ENCODE results near the gene PRR15.

The PRR15 gene

DNA sequence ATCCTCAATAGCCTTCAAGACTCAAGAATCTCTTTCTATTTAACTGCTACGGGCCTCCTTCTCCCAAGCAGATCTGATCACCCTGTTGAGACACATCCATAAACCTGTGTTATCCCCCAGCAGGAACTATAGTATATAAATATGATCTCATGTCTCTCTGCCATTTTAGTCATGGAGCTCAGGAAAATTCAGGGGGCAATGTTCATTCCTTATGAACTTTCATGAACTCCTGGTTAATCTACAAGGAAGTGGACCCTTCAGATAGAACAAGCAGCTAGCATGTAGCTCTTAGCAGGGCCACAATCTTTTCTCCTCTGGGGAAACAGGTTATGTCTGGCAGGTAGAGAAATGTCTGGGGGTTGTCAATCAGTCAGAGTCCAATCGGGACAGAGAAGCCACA, 8.9 kb downstream of the PRR15 start:
- no peak for DNase-seq

- no peak for DNase-seq
Observed at GRCh38 chr7:29573567-29573966, 9.9 kb downstream of the PRR15 start.

GRCh38 chr7:29574659-29575058, 11.0 kb downstream of the PRR15 start:
- no peak for DNase-seq

DNA sequence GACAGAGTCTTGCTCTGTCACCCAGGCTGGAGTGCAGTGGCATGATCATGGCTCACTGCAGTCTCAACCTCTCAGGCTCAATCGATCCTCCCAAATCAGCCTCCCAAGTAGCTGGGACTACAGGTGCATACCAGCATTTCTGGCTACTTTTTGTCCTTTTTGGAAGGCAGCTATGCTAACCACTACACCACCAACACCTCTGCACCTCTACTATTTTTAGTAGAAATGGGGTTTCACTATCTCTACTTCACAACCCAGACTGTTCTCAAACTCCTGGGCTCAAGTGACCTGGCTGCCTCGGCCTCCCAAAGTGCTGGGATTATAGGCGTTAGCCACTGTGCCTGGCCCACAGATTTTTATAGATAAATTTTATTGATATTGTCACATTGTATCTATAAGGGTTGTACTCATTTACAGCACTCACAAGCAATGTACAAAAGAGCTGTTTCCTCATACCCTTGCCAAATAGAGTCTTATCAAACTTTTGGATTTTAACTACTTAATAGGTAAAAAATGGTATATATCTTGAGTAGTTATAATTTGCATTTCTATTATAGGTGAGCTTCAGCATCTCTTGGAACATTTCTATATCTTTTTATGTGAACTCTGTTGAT, 23.7 kb downstream of the PRR15 start:
- DNase-seq, result no peak

GRCh38 chr7:29588212-29588611, 24.6 kb downstream of the PRR15 start:
- DNase-seq, result no peak

DNA sequence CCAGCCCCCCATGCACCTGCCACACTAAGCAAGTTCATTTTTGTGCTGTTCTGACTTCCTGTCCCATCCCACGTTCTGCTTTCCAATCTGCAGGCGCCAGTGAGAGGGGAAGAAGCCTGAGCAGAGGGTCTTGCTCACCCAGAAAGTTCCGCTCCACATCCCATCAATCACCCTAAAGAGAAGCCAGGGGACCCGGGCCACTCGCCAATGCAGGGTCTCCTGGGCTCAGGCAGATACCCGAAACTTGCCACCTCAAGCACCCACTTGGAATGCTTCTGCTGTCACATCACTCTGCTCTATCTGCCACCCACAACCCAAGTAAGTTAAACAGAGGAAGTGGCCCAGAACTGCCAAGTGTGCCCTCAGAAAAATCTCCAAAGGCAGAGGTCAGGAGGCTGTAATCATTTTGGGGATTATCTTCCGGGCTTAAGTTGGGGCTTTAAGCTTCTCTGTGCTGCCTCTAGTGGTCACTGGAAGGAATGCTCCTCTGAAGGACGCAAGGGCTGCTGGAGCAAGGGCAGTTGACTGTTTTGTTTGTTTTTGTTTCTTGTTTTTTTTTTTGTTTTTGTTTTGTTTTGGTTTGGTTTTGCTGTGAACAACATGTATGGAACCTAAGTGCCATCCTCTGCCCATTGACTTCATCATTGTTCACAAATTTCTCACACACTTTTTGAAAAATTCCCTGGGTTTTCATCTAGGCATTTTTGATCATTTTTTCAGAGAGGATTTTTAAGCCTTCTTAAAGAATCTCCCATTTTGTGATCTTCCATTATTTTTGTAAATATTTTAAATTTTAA, 25.5 kb downstream of the PRR15 start:
- DNase-seq, result no peak

DNA sequence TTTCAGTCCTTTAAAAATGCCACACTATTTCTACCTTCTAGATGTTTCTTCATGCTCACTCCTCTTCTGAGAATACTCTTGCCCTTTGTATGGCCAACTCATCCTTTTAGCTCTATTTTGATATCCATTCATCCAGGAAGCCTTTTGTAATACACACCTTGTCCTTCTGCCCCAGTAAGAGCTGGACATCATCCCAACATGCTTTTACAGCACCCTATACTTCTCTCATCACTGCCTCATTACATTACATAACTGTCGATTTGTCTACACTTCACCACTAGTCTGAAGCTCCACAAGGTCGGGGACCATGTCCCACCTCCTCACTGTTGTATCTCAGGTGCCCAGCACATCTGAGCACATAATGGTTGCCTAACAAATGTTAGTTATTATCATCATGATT, 29.2 kb downstream of the PRR15 start:
- DNase-seq, result no peak

- no peak for DNase-seq
Observed at GRCh38 chr7:29593459-29593858, 29.8 kb downstream of the PRR15 start.

- DNase-seq, result no peak
Observed at GRCh38 chr7:29596593-29597178, 33.1 kb downstream of the PRR15 start.

DNA sequence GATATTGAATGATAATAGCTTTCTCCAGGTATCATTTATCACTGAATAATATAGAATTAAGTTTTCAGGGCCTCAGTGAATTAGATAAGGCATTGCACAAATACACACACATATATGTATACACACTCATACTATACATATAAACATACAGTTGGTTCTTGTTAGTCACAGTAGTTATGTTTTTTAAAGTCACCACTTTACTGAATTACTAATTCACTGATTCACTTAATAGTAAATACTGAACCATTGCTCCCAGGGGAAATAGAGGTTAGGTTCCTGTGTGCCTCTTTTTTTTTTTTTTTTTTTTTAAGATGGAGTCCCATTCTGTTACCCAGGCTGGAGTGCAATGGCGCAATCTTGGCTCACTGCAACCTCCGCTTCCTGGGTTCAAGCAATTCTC, 33.6 kb downstream of the PRR15 start:
- DNase-seq, result no peak

- no peak for DNase-seq
Observed at GRCh38 chr7:29598137-29598536, 34.5 kb downstream of the PRR15 start.

- no peak for DNase-seq
Observed at GRCh38 chr7:29598613-29599012, 35.0 kb downstream of the PRR15 start.

- no peak for DNase-seq
Observed at GRCh38 chr7:29599026-29599425, 35.4 kb downstream of the PRR15 start.

DNA sequence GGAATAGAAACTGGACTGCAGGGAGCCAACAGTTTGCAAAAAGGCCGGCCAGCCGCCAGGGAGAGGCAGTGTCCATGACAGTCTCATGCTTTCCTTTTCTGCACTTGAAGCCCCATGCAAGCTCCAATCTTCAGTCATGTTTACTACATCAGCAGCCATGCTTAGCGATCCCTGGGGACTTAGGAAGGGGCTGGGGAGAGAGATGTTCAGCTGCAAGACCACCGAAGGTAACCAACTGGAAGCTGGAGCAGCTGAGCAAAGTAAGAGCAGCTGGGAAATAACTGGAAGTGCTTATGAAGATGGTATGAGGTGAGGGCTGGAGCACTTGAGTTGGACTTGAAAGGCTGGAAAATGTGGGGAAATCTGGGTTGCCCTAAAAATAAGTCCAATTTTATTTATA, 37.0 kb downstream of the PRR15 start:
- no peak for DNase-seq

DNA sequence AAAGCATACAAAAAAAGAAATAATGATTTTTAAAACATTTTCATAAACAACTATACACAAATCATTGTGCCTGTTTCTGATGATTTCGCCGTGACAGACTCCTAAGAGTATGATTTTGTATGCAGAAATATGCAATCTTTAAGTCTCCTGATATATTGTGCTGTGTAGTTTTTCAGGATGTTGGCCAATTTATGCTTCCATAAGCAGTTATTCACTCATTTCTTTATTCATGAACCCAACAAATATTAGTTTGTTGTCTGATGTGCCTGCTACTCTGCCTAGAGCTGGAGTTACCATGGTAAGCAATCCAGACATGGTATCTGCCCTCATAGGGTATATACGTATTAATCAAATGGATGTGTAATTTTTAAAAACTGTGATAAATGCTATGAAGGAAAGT, 40.4 kb downstream of the PRR15 start:
- DNase-seq, result no peak

- DNase-seq, result no peak
Observed at GRCh38 chr7:29604702-29605101, 41.1 kb downstream of the PRR15 start.

DNA sequence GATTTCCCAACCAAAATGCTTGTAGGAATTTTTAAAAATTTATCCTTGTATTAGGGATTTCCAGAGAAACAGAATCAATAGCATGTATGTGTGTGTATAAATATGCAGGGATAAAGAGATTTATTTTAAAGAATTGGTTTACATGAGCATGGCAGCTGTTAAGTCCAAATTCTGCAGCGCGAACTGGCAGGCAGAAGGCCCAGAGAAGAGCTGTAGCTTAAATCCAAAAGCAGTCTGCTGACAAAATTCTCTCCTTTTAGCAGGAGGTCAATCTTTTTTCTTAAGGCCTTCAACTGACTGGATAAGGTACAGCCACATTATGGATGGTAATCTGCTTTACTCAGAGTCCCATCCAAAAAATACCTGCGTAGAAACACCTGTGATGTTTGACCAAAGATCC, 42.0 kb downstream of the PRR15 start:
- no peak for DNase-seq

- no peak for DNase-seq
Observed at GRCh38 chr7:29606287-29606721, 42.7 kb downstream of the PRR15 start.

GRCh38 chr7:29606830-29607229, 43.2 kb downstream of the PRR15 start:
- no peak for DNase-seq

- DNase-seq, result no peak
Observed at GRCh38 chr7:29607259-29607658, 43.6 kb downstream of the PRR15 start.

DNA sequence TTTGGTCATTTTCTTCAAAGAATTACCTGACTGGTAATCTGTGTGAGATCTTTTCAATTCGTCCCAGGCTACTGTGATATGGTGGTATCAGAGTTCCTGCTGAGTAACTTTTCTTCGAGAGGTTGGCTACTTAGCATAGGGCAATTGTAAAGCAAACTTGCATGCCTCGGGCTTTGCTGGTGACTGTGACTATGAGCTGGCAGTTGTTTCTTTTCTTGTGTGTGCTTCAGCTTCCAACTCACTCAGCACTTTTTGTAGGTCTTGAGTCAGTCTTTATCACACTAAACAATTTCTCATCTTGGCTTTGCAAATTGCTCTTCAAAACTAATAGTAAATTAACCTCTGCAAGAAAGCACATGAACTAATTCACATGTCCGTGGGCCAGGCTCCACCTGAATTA, 44.3 kb downstream of the PRR15 start:
- DNase-seq, result no peak

DNA sequence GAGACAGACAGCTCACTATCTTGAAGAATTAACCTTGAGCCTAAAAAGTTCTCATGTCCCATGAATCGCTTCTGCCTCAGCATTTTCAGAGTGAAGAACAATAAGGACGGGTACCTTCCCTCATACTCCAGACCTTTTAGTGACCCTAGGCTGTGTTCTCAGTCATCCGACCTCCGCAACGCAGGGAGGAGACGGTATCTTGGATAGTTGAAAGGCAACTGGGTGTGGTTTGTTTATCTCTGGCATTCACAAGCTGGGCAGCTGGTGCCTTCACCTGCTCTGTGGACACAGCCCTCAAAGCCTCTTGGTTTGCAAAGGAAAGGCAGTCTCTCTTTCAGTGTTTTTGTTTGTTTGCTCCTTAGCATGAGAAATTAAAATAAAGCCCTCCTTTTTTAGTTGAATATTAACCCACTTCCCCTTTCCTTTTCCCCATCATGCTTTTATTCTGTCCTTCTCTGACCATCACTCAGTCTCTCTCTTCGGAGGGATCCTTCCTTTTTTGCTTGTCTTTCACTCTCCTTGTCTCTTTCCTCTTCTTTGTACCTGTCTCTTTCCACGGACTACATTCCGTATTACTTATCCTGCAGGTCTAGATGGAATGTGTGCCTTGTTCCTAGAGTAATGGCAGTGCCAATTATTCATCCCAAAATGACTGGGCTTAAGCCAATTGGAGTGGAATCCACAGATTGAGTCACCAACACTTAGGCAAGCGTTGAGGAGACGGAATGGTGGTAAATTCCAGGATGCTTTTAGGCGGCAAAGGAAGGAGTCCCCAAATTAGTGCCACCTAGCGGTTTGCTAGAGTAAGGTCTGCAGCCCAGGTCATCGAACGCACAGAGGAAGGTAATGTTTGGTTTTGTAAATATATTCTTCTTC, 45.8 kb downstream of the PRR15 start:
- no peak for DNase-seq

DNA sequence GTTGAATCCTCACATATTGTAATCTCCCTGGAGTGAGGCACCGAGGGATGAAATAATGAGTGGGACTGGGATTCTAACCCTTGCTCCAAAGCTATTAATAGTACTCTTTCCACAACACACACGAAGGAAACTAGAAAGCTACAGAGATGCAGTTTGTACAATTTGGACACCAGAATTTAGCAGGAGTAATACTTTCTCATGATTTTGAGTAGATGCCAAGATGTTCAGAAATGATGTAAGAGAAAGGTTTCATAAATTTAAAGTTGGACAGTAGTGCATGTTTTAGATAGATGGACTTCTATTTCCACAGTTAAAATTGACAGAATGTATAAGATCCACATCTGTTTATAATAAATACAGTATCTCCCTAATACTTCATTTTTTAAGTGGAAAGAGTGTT, 46.5 kb downstream of the PRR15 start:
- no peak for DNase-seq

Measured in stimulated activated CD4-positive, alpha-beta T cell treated with anti-CD3 and anti-CD28 coated beads, Interleukin-4, amount 100 ng/mL, for 1 hour (primary cell).